Lung (tissue), 12 donors: ENCODE measurements around the gene KCND3. TPM values are rescaled to one million over a fixed set of nuclear protein-coding genes. Genes with fewer than 3 reads are reported as not detected.

Experiments used
- ATAC-seq: fragments of 200-7000 bp; cut with Tn5 transposase; one replicate; pipeline ENCODE4 v1.9.1; 2020; ENCODE audit warnings: moderate number of reproducible peaks; ENCODE audit not compliant: insufficient read depth, low FRiP score
- DNase-seq, 3 donors: peaks; one replicate each; pipeline ENCODE4 v3.0.0-alpha.2; 2013 to 2017
- H3K27ac ChIP-seq, 2 donors: one replicate each; pipeline ENCODE4 v1.5.1; 2013; ENCODE audit warnings: mild to moderate bottlenecking in 2 of 2, moderate library complexity in 2 of 2, control low read depth in 1 of 2, inconsistent platforms in 1 of 2, low read depth in 1 of 2, low read length in 1 of 2
- H3K27me3 ChIP-seq, 3 donors: one replicate each; pipeline ENCODE4 v1.5.1; 2013; ENCODE audit warnings: low read length in 2 of 3; ENCODE audit not compliant: control insufficient read depth in 3 of 3, insufficient read depth in 3 of 3
- H3K36me3 ChIP-seq, 4 donors: one replicate each; pipeline ENCODE4 v1.5.1; 2013; ENCODE audit warnings: low read length in 4 of 4, mild to moderate bottlenecking in 1 of 4, moderate library complexity in 1 of 4; ENCODE audit not compliant: control insufficient read depth in 4 of 4, insufficient read depth in 4 of 4
- H3K4me1 ChIP-seq, 5 donors: one replicate each; pipeline ENCODE4 v1.5.1; 2013; ENCODE audit warnings: low read length in 5 of 5, mild to moderate bottlenecking in 2 of 5, moderate library complexity in 1 of 5; ENCODE audit not compliant: control insufficient read depth in 5 of 5, insufficient read depth in 5 of 5
- H3K4me3 ChIP-seq: one replicate; pipeline ENCODE4 v1.5.1; 2013; ENCODE audit warnings: mild to moderate bottlenecking, control low read depth, moderate library complexity
- H3K9ac ChIP-seq, 2 donors: one replicate each; pipeline ENCODE4 v1.5.1; 2013; ENCODE audit warnings: low read length in 2 of 2, control low read depth in 1 of 2; ENCODE audit not compliant: insufficient read depth in 1 of 2
- H3K9me3 ChIP-seq, 4 donors: one replicate each; pipeline ENCODE4 v1.5.1; 2013; ENCODE audit warnings: low read length in 3 of 4, mild to moderate bottlenecking in 1 of 4, moderate library complexity in 1 of 4; ENCODE audit not compliant: control insufficient read depth in 4 of 4, insufficient read depth in 3 of 4
- WGBS, 2 donors: extraction: QIAGEN DNeasy Blood & Tissue Kit; methylation state at CpG; one replicate each; pipeline ENCODE4 v1.1.7; 2013; 5-methylcytosine and 5-hydroxymethylcytosine counted together
- polyA plus RNA-seq, 2 donors: library from polyadenylated mRNA; stranded (reverse); fragments of 200-250 nt; gene quantifications; one replicate each; pipeline ENCODE4 v1.2.1, GENCODE V29; 2013
- total RNA-seq, 2 donors: library from RNA; depleted of rRNA in 1 of 2; stranded (reverse); fragments of >200 nt in 1 of 2; gene quantifications; one replicate each; pipeline ENCODE4 v1.2.1, GENCODE V29; 2014 to 2021
- TF ChIP-seq, protein P1 (sequence below): IDR thresholded peaks from 2 replicates; pipeline ENCODE4 v1.5.1; 2012; ENCODE audit warnings: mild to moderate bottlenecking; ENCODE audit errors: control extremely low read depth, extremely low read depth
- donor health status: control.
- donor health status: control.
- donor health status: Bipolar disorder and iron deficiency.
- donor health status: healthy.
- donor health status: DM: yes; HTN: yes; CAD: no.

KCND3 gene
- total and polyA plus RNA-seq, 4 donors, result 1.3 to 12.1 (median 4.9) TPM

DNA sequence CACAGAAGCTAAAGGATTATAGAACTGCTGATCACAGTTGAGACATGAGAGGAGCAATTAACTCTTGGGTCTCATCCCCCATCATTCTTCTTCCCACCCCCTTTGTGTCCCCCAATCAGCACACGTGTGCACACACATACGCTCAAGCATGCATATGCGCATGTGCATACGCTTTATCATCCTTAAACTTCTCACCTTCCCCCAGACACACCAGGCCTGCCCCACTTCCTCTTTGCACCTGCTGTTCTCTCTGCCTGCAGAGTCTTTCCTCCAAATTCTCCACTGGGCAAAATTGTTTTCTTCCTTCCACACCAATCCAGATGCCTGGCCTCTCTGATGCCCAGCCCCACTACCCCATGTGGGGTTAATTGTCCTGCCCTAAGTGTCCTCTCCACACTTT, 13.0 kb upstream of the KCND3 start:
- H3K36me3 ChIP-seq, result no peaks in the 10 kb centered on the region
- H3K4me1 ChIP-seq, result peaks cover 0 to 15% (median 0%) of the 10 kb centered on the region in 5 donors
- WGBS, 2 donors, result 72 to 78% methylated on average over 4 of the region's 4 CpGs
- DNase-seq (no peak), ATAC-seq (no peak)
- H3K27ac ChIP-seq, result no peak overlapping the region
- H3K4me3 ChIP-seq, result no peak overlapping the region
- peaks cover 0 to 2% (median 0%) of the 10 kb centered on the region in 4 donors for H3K9me3 ChIP-seq
- H3K9ac ChIP-seq, result no peak overlapping the region
- TF ChIP-seq, protein P1, sequence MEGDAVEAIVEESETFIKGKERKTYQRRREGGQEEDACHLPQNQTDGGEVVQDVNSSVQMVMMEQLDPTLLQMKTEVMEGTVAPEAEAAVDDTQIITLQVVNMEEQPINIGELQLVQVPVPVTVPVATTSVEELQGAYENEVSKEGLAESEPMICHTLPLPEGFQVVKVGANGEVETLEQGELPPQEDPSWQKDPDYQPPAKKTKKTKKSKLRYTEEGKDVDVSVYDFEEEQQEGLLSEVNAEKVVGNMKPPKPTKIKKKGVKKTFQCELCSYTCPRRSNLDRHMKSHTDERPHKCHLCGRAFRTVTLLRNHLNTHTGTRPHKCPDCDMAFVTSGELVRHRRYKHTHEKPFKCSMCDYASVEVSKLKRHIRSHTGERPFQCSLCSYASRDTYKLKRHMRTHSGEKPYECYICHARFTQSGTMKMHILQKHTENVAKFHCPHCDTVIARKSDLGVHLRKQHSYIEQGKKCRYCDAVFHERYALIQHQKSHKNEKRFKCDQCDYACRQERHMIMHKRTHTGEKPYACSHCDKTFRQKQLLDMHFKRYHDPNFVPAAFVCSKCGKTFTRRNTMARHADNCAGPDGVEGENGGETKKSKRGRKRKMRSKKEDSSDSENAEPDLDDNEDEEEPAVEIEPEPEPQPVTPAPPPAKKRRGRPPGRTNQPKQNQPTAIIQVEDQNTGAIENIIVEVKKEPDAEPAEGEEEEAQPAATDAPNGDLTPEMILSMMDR, result no peak
- peaks cover 0 to 11% (median 3%) of the 10 kb centered on the region in 3 donors for H3K27me3 ChIP-seq

DNA sequence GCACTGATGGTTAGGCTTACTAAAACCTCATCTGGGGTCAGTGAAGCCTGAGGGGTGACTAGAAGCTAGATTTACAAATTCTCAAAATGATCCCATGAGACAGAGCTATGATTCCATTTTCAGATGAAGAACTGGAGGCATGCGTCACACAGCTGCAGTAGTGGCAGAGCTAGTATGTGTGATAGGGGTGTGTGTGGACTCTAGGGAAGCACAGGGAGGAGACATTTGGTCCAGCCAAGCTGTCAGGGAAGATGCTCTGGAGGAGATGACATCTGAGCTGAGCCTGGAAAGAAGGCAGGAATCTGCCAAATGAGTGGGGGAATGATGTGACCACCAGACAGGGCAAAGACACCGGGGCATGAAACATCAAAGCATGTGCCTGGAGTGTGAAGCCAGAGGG, 12.0 kb upstream of the KCND3 start:
- Histone ChIP-seq H3K36me3 (no peaks in the 10 kb centered on the region), H3K27me3 (peaks cover 0 to 11% (median 3%) of the 10 kb centered on the region in 3 donors), H3K9me3 (peaks cover 0 to 2% (median 0%) of the 10 kb centered on the region in 4 donors), H3K4me3 (no peak overlapping the region), H3K9ac (no peak overlapping the region), H3K27ac (no peak overlapping the region), H3K4me1 (peaks cover 0 to 6% (median 0%) of the 10 kb centered on the region in 5 donors)
- DNase-seq (no peak), ATAC-seq (no peak)
- 72 to 76% methylated on average over 2 of the region's 2 CpGs for WGBS, 2 donors
- TF ChIP-seq, protein P1, result no peak

DNA sequence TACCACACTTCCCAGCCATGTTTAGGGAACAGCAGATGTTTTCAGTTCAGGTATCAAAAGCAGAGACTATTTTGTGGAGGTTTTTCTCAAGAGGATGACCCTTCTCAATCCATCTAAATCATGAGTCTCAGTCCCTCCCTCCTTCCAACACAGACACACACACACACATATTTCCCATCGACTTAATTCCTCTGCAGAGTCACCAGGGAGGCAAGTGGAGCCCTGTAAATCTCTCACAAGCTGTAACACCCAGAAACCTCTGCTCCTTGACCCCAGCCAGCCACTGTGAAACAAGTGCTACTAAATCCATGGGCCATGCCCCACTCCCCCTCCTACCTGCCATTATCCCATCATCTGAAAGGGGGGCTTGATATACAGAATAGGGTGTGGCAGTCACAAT, 10.6 kb upstream of the KCND3 start:
- peaks cover 0 to 2% (median 0%) of the 10 kb centered on the region in 4 donors for H3K9me3 ChIP-seq
- no peak overlapping the region for H3K9ac ChIP-seq
- H3K27me3 ChIP-seq, result peaks cover 0 to 17% (median 3%) of the 10 kb centered on the region in 3 donors
- H3K4me3 ChIP-seq, result no peak overlapping the region
- no peak for DNase-seq
- no peak overlapping the region for H3K27ac ChIP-seq
- TF ChIP-seq, protein P1, result no peak
- H3K4me1 ChIP-seq, result no peaks in the 10 kb centered on the region
- no peaks in the 10 kb centered on the region for H3K36me3 ChIP-seq
- WGBS, 2 donors, result 38 to 69% methylated on average over 1 of the region's 1 CpG
- ATAC-seq, result no peak

DNA sequence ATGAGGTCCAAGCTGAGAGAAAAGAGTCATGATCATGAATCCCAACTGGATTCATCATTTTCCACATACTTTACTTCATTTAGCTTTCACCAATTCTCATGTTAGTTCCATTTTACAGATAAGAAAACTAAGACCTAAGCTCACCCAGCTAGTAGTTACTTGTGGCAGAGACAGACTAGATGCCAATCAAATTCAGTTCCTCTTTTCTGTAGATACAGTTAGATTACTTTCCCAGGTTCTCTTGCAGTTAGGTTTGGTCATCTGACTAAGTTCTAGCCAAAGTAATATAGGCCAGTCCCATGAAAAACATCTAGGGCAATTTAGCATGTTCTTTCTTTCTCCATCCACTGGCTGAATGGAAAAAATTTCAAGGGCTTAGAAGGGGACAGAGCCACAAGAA, 8.9 kb upstream of the KCND3 start:
- DNase-seq, result no peak
- no peak for ATAC-seq
- Histone ChIP-seq H3K9ac (no peak overlapping the region), H3K36me3 (no peaks in the 10 kb centered on the region), H3K27me3 (peaks cover 0 to 26% (median 11%) of the 10 kb centered on the region in 3 donors), H3K4me1 (no peaks in the 10 kb centered on the region), H3K27ac (no peak overlapping the region), H3K4me3 (no peak overlapping the region), H3K9me3 (peaks cover 0 to 2% (median 0%) of the 10 kb centered on the region in 4 donors)
- TF ChIP-seq, protein P1, result no peak
